Suppressor macrophage treated with lipopolysaccharide for 4 hours (primary cell): ENCODE data around the gene EYS.
A peak's percentile ranks its signal among the peaks of the same experiment; 100 is the strongest.

ENCODE experiments used
- DNase-seq: peaks from one replicate; pipeline ENCODE4 v3.0.0-alpha.2; 2020

Gene EYS

DNA sequence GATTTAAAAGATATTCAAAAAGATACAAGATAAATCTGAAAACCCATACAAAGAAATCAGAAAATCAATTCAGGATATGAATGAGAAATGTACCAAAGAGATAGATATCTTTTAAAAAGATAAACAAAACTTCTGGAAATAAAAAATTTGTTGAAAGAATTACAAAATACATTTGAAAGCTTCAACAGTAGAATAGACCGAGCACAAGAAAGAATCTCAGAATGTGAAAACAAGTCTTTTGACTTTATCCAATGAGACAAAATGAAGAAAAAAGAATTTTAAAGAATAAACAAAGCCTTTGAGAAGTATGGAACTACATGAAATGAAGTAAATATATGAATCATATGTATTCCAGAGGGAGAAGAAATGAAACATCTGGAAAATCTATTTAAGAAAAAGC, 1011.0 kb downstream of the EYS start:
- DNase-seq = no peak

DNA sequence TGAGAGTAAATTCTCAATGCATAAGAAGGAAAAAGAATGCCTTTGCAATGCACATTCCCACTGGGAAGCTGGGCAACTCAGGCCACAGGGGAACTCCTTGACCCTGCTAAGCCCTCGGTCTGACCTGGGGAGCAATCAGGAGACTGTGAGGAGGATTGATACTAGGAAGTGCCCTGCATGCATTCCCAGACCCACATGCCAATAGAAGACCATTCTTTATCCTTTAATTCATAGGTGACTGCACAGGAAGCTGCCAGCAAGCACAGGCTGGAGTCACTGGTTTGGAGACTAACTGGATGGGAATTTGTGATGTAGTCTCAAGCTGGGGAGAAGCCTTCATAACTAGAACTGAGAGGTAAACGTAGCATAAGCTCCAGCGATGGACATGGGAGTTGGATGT, 1012.7 kb downstream of the EYS start:
- DNase-seq = no peak

DNA sequence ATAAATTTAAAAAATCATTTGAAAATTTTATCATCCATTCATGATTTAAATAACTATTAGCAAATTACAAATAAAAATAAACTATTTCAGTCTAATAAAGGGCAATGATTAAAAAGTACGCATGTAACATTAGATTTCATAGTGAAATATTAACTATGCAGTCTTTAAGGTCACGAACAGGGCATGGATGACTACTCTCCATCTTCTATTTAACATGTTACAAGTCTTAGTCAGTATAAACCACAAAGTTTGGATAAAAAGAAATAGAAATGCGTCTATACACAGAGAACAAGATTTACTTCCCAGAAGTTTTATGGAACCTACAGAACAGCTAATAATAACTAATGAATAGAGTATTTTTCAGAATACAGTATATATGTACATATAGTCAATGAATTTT, 1016.0 kb downstream of the EYS start:
- DNase-seq = no peak

DNA sequence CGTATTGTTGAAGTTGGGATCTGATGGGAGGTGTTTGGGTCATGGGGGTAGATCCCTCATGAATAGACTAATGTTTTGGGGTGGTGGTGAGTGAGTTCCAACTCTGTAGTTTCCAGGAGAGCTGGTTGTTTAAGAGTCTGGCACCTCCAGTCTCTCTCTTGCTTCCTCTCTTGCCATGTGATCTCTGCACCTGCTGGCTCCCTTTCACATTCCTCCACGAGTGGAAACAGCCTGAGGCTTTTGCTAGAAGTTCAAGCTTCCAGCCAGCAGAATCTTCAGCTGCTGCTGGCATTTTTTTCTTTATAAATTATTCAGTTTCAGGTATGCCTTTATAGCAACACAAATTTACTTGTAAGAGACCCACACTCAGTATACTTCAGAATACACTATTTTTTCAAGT, 1021.6 kb downstream of the EYS start:
- no peak for DNase-seq

DNA sequence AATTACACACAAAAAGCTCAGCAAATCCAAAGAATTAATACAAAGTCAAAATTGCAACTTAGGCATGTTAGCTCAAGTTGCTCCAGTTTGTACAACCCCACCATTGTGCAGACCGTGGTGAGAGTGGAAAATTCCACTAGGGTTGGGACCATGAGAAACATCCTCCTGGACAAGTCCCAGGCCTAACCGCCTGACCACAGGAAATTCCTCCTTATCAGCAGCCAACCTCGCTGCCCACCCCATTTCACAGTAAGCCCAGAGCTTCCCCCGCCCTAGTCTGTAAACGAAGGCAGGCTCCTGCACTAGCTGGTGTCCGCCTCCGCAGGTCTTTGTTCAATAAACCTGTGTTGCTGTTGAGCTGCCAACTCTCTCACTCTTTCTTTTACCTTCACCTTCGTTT, 1023.3 kb downstream of the EYS start:
- DNase-seq = no peak

DNA sequence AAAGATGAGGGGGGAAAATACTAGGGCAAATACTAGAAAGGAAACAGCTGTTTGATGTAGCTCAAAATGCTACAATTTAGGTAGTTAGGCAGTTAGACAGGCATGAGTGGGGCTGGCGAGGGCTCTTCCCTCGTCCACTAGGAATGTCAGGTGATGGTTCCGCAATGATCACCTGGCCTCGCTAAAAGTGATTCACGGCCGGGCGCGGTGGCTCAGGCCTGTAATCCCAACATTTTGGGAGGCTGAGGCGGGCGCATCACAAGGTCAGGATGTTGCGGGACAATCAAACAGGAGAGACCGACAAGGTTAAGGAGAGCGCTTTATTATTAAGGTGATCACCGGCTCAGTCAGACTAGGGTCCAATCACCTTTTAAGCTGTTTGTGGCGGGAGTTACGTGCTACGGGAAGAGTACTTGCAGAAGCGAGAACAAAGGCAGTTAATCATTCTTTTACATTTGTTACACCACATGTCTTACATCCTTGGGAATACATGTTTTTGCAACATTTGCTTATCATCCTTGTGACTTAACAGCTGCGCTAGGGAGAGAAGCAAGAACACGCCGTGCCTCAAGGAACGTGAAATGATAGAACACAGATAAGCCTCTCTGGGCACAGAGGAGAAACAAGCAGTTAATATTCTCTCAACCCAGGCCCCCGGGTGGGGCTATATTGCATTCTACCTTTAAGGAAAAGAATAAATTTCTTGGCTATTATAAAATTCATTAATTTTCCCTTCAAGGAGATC, 1025.4 kb downstream of the EYS start:
- DNase-seq = no peak

DNA sequence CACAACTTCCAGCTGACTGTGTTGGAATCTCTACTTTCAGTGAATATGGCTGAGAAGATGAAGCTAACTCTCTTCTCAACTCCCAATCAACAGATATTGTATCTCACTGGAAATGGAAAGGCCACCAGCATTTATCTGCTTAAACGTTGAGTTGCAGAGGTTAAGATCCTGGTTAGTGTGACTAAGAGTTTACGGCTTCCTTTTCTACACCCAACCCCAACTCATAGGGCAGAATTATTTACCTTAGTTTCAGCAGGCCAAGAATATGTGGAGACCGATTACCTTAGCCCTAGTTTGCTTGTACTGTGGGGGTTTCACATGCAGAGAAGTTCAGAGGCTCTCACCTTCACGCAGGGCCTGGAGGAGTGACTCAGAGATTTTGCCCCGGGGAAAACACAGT, 1026.6 kb downstream of the EYS start:
- DNase-seq = no peak

DNA sequence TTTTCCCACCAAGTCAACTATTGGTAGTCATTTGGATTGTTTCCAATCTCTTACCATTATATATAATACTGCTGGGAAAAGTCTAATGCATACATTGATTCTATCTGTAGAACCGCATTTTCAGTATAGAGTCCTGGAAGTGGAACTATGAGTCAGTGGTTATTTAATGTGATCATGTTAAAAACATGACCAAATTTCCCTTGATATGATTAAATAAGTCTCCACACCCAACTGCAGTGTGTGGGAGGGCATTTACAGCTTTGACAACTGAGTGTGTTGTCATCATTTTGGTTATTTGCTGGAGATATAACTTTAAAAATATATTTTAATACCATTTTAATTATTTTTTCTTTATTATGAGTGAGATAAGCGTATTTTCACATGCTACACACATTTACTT, 1027.6 kb downstream of the EYS start:
- DNase-seq = peak; percentile 32

DNA sequence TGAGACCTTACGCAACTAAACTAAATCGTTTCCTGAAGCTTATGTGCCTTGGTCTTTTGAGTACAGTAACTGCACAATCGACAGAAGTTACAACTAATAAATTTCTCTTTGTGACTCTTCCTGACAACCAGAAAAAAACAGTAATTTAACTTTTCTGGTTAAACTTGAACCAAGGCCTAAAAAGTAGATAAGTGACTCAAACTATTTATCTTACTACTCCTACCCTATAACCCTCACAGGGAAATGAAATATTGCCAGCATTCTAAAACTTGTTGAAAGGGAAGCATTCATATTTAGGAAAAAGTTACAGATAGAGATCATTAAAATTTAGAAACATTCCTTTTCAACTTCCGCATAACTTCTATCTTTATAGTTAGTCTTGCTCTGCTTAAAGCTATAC, 1034.4 kb downstream of the EYS start:
- no peak for DNase-seq

DNA sequence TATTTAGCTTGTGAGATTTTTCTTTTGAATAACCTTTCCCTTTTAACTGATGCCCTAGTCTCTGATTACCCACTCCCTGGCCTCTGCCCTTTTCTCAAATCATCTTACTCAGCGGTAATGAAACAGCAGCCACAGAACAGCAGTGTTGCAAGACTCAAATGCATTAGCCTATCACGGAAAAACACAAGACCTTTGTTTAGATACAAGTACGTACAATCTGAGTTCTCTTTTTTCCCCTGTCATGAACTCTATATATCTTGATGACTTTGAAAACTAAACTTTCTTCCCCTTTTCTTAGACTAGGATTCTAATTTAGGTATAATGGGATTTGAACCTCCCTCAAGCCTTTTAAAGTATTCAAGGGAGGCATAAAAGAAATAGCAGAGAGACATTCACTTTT, 1034.9 kb downstream of the EYS start:
- DNase-seq = peak; percentile 77

DNA sequence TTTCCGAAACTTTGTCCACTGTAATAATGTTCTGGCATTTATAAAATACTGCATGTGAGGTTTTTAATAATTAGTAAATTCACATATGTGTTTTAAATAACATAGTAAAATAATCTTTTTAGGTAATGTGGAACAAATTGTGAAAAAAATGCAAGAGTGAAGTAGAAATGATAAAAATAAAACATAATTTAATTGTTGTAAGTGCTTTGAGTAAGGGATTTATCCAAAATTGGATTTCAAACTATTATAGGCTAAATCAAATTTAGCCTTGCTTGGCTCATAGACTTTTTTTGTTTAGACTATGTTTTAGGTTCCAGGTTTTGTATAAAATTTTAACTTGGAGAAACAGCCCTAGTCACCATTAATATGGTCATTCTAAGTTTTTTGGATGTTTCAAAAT, 1041.9 kb downstream of the EYS start:
- DNase-seq = no peak

DNA sequence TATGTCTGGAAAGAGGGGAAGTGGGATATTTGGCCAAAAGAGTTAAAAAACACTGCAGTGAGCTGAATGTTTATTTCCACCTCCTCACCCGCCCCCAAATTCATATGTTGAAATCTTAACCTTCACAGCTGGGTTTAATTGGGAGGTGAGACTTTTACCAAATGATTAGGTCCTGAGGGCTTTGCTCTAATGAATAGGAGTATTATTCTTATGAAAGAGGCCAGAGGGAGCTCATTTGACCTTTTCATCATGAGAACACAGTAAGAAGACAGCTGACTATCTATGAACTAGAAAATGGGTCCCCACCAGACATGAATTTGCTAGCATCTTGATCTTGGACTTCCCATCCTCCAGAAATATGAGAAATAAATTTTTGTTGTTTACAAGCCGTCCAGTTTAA, 1042.5 kb downstream of the EYS start:
- DNase-seq = no peak

DNA sequence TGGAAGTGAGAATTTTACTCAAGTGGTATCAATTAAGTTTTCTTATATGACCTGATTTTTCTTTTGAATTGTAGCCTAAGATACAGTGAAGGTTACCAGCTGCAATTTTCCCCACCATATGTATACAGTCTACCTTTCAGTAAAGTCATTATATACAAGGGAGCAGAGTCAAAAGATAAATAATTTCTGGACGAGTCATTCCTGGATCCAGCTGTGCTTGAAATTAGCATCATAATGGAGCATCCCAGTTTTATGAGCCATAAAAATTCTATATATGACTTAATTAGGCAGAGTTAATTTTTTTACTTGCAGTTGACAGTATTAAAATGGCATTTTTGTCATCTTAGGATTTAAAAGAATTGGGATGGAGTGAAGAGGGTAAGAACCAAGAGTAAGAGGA, 1063.0 kb downstream of the EYS start:
- no peak for DNase-seq

DNA sequence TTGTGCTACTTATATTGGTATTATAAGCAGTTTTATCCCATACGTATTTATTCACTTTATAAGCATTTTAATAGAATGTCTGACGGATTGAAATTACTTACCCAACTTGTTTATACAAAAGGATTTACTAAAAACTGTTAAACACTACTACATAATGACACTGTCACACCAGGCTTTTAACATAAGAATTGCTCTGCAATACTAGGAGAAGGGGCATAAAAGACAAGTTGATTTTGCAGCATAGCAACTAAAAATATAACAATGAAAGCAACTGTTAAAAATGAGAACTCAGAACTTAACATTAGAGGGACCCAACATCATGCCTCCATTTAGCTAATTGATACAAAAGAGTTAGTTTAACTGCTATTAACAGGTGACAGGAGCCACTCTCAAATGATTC, 1076.1 kb downstream of the EYS start:
- no peak for DNase-seq

DNA sequence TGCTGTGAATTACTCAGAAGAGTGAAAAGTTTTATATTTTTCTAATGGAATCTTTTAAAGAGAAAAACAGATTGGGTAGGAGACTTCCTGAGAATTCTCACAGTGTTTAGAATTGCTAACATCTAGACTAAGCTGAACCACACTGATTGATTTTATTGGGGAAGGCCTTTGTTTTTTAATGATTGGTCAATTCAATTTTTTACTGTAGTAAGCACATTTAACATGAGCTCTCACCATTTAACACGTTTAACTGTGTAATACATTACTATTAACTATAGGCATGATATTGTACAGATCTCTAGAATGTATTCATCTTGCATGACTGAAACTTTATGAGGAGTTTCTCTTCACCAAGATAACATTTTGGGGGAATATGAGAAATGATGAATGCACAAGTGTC, 1084.1 kb downstream of the EYS start:
- no peak for DNase-seq

DNA sequence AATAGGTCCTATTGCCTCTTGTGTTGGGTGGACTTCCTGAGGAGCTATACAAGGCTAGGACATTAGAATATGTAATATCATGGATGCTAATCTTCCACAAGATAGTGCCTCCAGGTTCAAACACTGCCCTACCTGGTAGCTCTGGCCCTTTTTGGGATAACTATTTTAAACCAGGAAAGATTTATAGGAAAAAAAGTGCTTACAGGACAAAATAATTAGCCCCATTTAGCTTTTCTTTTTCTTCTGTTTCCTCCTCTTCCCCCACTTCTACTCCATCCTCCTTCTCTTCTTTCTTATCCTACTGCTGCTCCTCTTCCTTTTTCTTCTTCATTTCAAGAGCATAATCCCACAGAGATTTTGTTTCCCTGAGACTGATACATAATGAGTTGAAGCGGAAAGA, 1104.0 kb downstream of the EYS start:
- DNase-seq = no peak

DNA sequence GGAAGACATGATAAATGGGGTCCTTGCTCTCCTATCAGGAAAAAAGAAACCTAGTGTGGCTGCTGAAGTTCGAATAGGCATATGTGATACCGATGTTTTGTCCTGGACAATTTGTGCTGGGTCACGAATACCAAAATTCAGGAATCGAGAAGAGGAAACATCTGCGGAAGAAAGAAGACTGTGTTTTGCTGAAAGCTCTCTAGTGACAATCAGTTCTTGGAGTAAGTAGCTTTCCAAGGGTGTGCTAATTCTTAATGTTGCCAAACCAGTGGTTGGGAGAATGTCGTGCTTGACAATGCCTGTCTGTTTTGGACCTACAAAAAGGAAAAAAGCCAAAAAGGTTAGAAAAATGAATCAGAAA, 1115.4 kb downstream of the EYS start:
- no peak for DNase-seq

DNA sequence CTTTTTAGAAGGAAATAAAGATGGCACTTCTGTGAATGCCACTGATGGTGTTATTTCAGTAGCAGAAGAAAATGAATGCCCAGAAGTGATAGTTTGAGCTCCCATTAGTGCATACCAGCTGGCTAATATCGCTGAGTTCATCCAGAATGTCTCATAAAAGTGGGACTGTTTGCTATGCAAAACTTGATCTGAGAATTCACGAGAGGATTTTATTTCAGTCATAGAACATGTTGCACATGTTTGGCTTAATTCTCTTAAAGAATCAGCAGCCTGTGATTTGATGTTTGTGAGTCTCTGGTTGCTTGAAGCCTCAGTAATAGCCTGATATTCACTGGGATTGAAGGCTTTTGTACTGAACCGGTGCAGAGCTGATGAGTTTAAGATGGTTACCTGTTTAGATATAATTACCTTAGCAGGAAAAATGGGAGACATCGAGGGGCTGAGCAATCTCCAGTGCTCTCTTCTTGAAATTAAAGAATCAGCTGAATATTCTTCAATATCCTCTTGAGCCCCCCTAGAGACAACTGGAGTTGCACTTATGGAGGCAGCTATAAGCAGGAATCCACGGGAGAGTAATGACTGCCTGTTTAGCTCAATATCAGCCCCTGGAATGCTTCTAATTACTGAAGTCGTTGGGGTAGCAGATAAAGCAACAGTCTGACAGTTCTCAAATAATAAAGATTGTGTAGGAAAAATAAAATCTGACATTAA, 1115.9 kb downstream of the EYS start:
- DNase-seq = no peak

DNA sequence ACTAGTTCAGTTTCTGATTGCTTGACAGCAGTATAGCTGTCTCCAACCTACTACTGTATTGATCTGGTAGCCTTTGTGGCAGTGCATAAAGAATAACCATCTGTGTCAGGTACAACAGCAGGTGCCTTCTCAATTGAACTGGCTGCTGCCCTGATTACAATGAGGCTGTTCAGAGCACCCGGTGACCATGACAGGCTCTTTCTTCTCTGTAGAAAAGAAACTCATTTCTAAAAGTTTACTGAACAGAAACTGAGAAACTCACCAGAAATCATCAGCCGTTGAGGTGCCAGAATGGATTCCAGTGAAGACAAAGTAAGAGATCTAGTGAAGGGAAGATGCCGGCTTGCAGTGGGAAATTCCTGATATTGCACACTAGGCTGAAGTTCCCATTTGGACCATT, 1117.1 kb downstream of the EYS start:
- no peak for DNase-seq

DNA sequence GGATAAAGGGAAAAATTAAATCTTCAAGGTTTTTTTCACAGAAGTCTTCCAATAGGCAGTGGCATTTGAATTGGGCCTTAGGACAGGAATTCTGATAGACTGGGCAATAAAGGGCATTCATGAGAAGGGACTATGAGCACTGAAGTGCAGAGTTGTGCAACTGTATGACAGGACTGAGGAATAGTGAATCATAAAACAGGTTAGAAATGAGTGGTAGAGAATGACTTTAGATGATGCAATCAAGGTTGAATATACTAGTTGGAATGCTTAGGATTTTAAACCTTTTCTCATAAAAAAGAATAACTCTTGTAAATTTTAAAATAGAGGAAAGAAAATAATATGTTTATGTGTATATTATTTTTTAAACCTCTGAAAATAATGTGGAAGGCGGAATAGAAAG, 1126.7 kb downstream of the EYS start:
- no peak for DNase-seq

DNA sequence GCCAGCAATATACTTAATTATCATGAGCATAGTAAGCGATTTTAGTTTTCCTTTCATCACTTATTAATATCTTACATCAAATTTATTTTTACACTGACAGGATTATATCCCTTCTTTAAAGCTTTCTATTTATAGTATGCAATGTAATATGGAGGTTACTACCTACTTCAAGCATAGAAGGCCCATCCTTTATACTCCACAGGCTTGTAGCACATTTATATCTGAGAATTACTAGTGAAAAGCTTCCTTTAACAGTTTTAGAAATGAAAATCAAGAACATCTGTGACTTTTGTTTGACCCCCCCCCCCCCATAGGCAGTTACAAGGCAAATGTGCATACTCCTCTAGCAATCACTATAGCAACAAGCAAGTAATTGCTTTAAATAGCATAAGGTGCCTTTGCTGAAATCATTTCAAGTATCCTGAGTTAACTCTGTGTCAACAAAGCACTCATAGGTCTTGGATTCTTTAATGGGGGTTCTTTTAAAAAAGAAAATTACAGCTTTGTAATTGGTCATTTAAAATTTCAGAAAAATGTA, 1153.7 kb downstream of the EYS start:
- DNase-seq = no peak

DNA sequence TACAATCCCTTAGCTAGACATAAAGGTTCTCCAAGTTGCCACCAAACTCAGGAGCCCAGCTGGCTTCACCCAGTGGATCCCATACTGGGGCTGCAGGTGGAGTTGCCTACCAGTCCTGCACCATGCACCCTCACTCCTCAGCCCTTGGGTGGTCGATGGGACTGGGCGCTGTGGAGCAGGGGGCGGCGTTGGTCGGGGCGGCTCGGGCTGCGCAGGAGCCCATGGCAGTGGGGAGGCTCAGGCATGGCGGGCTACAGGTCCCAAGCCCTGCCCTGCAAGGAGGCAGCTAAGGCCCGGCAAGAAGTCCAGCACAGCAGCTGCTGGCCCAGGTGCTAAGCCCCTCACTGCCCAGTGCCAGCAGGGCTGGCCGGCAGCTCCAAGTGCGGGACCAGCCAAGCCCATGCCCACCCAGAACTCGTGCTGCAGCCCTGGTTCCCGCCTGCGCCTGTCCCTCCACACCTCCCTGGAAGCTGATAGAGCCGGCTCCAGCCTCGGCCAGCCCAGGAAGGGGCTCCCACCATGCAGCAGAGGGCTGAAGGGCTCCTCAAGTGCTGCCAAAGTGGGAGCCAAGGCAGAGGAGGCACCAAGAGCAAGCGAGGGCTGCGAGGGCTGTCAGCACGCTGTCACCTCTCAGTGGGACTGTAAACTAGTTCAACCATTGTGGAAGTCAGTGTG, 1159.3 kb downstream of the EYS start:
- no peak for DNase-seq

DNA sequence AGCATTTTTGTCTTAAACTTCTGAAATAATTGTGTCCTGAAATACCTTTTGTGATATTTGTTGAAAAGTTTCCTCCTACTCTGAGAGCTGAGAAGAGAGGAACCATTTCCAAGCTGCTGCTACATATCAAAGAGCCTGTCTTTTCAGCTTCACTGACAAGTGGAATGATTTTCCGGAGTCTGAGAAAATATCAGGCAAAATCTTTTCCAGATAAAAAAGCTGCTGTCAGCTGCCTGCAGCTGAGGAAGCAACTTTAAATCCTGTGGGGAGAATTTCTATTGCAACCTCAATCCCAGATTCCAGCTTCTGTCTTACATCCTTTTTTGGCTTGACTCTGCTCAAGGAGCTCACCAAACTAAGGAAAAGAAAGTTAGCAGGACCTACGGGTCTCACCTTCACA, 1167.1 kb downstream of the EYS start:
- no peak for DNase-seq

DNA sequence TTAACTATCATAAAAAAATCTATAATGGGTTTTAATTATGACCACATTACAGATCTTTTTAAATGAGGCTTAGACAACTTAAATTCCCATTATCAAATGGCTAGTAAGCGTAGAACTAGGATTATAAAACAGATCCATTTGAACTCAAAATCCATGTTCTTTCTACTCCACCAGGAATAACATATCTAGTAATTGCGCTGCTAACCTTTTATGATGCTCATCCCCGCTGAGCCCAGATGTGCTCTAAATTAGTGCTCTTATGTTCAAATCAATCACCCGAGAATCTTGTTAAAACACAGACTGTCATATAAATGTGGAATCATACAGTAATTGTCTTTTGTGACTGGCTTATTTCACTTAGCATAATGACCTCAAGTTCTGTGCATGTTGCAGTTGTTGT, 1168.3 kb downstream of the EYS start:
- no peak for DNase-seq
